IPS-15b (cell line): ENCODE data around the gene C9orf43.

Experiments used
- H3K27me3 ChIP-seq: one replicate; pipeline ENCODE4 v1.6.1; 2013; ENCODE audit warnings: low read length; ENCODE audit not compliant: control insufficient read depth, insufficient read depth
- H3K36me3 ChIP-seq: one replicate; pipeline ENCODE4 v1.6.1; 2013; ENCODE audit warnings: low read length; ENCODE audit not compliant: control insufficient read depth, insufficient read depth
- H3K4me1 ChIP-seq: one replicate; pipeline ENCODE4 v1.6.1; 2013; ENCODE audit warnings: mild to moderate bottlenecking, low read length; ENCODE audit not compliant: control insufficient read depth, insufficient read depth
- H3K4me3 ChIP-seq: one replicate; pipeline ENCODE4 v1.5.1; 2013; ENCODE audit warnings: low read depth, low read length
- H3K9ac ChIP-seq: one replicate; pipeline ENCODE4 v1.6.1; 2013; ENCODE audit warnings: low read depth, mild to moderate bottlenecking, low read length
- H3K9me3 ChIP-seq: one replicate; pipeline ENCODE4 v1.6.1; 2013; ENCODE audit warnings: mild to moderate bottlenecking, low read length; ENCODE audit not compliant: control insufficient read depth, insufficient read depth

The C9orf43 gene

DNA sequence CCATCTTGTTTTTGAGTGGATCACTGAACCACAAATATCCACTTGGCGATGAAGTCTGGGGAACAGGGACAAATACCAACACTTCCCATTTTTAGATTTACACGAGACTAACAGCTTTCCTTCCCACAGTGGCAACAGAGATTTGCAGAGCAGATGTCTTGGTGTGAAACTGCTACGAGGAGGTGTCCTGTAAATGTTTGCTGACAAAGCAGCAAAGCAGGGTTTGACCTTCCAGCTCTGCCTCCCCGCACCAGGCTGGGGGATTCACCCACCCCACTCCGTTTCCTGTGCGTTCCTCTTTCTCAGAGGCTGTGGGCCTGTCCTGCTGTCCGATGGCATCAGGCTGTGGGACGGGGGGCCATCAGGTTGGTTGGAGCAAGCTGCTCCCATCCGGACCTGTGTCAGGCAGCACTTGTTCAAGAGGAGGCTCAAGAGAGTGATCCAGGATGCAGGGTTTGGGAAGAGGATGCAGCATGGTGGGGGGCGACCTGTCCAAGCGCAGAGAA is 52.3 kb downstream of the C9orf43 start:
- Histone ChIP-seq H3K9me3 (no peaks in the 10 kb centered on the region), H3K4me1 (peaks cover 2% of the 10 kb centered on the region), H3K4me3 (peak overlapping the region; percentile 50), H3K9ac (no peak overlapping the region), H3K36me3 (no peaks in the 10 kb centered on the region), H3K27me3 (peaks cover 37% of the 10 kb centered on the region)

DNA sequence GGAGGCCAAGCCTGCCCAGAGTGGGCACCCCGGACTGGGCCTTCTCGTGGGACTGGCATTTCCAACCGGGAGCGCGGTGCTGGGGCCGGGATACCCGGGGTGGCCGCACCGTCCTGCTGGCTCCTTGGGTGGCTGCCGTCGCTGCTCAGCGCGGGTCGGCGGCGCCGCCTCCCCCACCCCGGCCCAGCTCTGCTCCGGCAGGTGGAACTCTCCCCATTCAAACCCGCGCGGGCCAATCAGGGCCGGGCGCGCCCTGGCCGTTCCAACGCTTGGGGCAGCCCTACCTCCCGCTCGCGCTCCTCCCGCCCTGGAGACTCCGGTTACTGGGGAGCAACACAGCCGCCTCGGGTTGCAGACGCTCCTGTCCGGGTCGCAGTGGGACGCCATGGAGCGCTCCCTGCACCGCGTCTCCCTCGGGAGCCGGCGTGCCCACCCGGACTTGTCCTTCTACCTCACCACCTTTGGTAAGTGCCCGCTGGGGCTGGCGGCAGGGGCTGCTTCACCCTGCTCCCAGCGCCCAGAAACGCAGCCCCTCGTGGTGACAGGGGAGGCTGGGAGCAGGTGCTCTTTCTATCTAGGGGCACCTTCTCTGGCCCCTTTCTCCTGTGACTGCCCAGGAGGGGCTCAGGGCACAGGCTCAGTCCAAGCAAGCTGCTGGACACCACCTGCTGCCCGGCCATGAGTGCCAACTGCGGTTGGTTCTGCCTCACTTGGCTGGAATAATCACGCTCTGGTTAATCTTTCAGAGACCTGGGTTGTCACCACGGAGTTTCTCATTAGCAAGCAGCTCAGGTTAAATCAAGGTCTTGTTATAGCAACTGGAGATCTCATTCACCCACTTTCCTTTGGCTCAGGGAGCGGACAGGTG is 53.1 kb downstream of the C9orf43 start, which contains the start of gene RGS3:
Gene RGS3 (plus strand): TSS at position 310 of the 868 bp plus-strand sequence. CDS start 76 bp downstream, at position 386.
- peaks cover 2% of the 10 kb centered on the region for H3K4me1 ChIP-seq
- H3K9ac ChIP-seq, result no peak within 1 kb of the TSS
- H3K36me3 ChIP-seq, result no peaks in the 10 kb centered on the region
- H3K27me3 ChIP-seq, result peaks cover 37% of the 10 kb centered on the region
- peak within 1 kb of the TSS; percentile 53 for H3K4me3 ChIP-seq
- no peaks in the 10 kb centered on the region for H3K9me3 ChIP-seq

DNA sequence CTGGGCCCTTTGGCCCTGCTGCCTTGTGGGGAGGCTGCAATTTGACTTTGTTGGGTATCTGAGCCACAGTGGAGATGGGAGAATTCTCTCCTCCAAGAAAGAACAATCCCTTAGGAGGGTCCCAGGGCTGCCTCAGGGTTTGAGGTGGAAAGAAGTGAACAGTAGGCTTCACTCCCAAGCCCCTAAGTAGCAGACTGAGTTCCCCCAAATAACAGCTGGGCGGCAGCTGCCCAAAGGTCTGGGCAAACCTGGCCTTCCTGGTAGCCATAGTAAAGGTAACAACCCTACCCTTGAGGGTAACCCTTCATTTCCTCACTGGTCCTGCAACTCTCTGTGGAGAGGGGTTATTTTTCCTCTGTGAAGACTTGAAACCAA is 53.7 kb downstream of the C9orf43 start:
- H3K27me3 ChIP-seq, result peaks cover 37% of the 10 kb centered on the region
- H3K9ac ChIP-seq, result no peak overlapping the region
- no peaks in the 10 kb centered on the region for H3K9me3 ChIP-seq
- H3K4me3 ChIP-seq, result peak overlapping the region; percentile 53
- no peaks in the 10 kb centered on the region for H3K36me3 ChIP-seq
- H3K4me1 ChIP-seq, result peaks cover 2% of the 10 kb centered on the region

DNA sequence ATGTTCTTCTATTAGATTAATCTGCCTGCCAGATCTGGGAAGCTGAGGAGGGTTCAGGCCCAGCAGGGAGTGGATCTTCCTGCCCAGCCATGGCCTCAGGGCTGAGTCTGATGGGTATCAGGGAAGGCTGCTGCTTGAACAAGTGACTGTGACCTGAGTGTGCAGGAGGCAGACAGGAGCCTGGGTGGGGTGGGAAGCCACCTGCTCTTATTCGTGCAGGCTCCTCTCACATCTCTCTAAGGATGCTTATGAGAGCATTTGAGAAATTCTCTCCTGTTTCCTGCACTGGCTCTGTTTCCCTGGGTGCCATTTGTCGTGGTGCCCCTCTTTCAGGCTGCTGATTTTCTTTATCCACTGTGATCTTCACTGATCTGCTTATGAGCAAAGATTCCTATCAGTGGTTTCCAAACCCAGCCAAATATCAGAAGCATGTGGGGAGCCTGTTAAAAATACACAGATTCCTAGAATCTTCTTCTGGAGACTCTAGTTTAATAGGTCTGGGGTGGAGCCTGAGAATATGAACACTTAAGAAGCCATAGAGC is 55.1 kb downstream of the C9orf43 start:
- no peaks in the 10 kb centered on the region for H3K36me3 ChIP-seq
- peaks cover 37% of the 10 kb centered on the region for H3K27me3 ChIP-seq
- H3K4me3 ChIP-seq, result no peak overlapping the region
- H3K4me1 ChIP-seq, result peaks cover 2% of the 10 kb centered on the region
- no peak overlapping the region for H3K9ac ChIP-seq
- H3K9me3 ChIP-seq, result no peaks in the 10 kb centered on the region

DNA sequence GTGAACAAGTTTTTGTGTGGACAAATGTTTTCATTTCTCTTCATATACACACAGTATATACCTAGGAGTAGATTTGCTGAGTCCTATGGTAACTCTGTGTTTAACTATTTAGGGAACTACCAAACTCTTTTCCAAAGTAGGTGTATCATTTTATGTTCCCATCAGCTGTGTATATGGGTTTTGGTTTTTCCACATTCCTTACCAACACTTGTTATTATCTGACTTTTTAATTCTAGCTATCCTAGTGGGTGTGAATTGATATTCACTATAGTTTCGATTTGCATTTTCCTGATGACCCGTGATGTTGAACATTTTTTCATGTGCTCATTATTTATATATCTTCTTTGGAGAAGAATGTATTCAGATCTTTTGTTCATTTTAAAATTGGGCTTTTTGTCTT is 56.6 kb downstream of the C9orf43 start:
- Histone ChIP-seq H3K4me3 (no peak overlapping the region), H3K4me1 (peaks cover 2% of the 10 kb centered on the region), H3K36me3 (no peaks in the 10 kb centered on the region)

DNA sequence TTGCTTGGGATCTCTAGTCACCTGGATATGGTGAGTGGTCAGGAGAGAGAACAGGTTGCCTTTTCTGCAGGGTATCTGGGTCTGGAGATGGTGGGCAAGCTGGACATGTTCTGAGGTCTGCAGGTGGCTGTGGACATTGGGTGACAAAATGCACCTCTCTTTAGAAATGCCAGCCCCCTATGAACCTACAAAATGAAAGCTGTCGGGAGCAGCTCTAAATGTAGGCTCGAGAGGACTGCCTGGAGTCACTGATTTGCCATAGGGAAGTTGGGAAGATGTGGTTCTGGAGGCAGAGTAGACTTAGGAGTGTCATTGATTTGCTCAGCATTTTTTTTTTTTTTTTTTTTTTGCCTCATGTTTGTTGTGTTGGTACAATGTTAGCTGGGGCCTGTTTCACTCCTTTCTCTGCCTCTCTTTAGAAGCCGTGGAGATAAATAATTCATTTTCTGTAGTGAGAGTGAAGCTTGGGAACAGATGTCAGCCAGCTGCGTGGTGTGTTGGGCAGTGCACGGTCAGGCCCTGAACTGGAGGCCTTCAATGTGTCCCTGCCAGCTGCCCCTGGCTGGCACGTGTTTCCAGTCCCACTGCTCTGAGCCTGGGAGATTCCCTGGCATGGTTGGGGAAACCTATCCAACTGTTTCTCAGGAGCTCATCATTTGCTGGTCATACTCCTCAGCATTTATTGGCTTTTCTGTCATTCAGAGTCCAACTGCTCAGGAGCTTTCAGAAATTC is 58.3 kb downstream of the C9orf43 start:
- Histone ChIP-seq H3K27me3 (peaks cover 13% of the 10 kb centered on the region), H3K36me3 (no peaks in the 10 kb centered on the region), H3K4me3 (no peak overlapping the region), H3K4me1 (no peaks in the 10 kb centered on the region), H3K9ac (no peak overlapping the region), H3K9me3 (no peaks in the 10 kb centered on the region)

More for the DNA sequence above, 56.6 kb downstream of the C9orf43 start:
- no peaks in the 10 kb centered on the region for H3K9me3 ChIP-seq
- H3K27me3 ChIP-seq, result peaks cover 27% of the 10 kb centered on the region
- H3K9ac ChIP-seq, result no peak overlapping the region

DNA sequence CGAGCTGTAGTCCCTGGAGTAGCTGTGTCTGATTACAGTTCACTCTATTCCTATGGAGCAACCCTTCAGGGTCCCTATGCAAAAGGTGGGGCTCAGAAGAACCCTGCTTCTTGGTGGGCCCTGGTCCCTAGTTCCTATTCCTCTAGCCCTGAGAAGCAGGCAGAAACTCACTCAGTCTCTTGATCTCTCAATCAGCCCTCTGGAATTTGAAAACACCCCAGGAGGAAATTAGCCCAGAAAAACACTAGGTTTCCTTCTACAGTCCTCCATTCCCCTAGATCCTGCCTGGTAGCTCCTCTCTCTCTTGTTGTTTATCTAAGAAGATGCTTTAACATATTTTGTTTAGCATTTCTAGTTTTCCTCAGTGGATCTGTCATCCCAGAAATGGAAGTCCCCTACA is 60.6 kb downstream of the C9orf43 start:
- Histone ChIP-seq H3K9me3 (no peaks in the 10 kb centered on the region), H3K9ac (no peak overlapping the region), H3K4me3 (peak overlapping the region; percentile 1), H3K27me3 (no peaks in the 10 kb centered on the region), H3K4me1 (no peaks in the 10 kb centered on the region), H3K36me3 (no peaks in the 10 kb centered on the region)

DNA sequence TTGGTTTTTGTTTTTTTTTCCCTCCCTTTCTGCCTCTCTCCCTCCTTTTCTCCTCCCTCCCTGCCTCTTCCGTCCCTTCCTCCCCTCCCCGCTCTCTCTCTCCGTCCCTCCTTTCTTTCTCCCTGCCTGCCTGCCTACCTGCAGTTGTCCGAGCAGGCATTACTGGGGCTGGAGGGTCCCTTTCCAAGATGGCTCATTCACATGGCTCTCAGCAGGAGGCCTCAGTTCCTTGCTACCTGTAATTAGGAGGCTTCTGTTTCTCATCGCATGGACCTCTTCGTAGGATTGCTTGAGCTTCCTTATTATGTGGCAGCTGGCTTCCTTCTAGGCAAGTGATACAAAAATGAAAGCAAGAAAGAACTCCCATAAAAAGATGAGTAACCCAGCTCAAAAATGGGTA is 61.0 kb downstream of the C9orf43 start:
- Histone ChIP-seq H3K9ac (no peak overlapping the region), H3K27me3 (no peaks in the 10 kb centered on the region), H3K36me3 (no peaks in the 10 kb centered on the region), H3K9me3 (no peaks in the 10 kb centered on the region), H3K4me1 (no peaks in the 10 kb centered on the region), H3K4me3 (peak overlapping the region; percentile 1)

DNA sequence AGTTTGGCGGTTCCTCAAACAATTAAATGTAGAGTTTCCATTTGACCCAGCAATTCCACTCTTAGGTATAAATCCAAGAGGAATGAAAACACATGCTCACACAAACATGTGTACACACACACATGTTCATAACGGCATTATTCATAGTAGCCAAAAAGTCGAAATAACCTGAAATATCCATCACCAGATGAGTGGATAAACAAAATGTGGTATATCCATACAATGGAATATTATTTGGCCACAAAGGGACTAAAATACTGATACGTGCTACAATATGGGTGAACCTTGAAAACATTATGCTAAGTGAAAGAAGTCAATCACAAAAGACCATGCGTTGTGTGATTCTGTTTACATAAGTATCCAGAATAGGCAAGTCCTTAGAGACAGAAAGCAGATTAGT is 61.7 kb downstream of the C9orf43 start:
- no peaks in the 10 kb centered on the region for H3K4me1 ChIP-seq
- H3K4me3 ChIP-seq, result no peak overlapping the region
- no peaks in the 10 kb centered on the region for H3K36me3 ChIP-seq
- H3K9ac ChIP-seq, result no peak overlapping the region
- H3K9me3 ChIP-seq, result no peaks in the 10 kb centered on the region
- no peaks in the 10 kb centered on the region for H3K27me3 ChIP-seq

DNA sequence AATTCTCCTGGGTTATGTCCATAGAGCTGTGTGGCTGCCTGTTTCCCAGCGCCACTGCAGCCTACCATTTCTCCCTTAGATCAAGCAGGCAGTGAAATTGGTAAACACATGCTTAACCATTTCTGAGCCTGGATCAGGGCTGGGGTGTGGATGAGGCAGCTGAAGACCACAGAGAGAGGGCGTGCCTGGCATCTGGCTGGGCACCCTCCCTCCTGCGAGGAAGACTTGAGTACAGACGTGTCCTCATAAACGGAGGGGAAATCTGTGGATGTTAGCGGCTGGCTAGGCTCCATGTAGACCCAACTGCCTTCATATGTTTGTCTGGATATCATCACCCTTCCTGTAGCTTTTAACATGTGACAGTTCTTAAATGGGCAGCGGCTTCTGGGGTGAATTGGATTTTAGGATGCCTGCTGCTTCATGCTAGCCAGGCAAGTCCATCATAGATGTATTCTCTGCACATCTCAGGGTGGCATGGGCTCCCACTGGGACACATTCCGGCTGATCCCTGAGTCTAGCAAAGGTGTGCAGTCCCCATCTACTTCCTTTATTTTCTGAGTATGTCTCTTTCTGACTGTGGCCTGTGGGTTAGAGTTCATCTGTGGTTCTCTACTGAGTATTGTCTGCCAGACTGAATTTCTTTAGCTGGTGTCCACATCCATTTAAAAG is 63.9 kb downstream of the C9orf43 start:
- Histone ChIP-seq H3K4me1 (no peaks in the 10 kb centered on the region), H3K9me3 (no peaks in the 10 kb centered on the region), H3K27me3 (no peaks in the 10 kb centered on the region), H3K4me3 (no peak overlapping the region), H3K9ac (no peak overlapping the region), H3K36me3 (no peaks in the 10 kb centered on the region)

DNA sequence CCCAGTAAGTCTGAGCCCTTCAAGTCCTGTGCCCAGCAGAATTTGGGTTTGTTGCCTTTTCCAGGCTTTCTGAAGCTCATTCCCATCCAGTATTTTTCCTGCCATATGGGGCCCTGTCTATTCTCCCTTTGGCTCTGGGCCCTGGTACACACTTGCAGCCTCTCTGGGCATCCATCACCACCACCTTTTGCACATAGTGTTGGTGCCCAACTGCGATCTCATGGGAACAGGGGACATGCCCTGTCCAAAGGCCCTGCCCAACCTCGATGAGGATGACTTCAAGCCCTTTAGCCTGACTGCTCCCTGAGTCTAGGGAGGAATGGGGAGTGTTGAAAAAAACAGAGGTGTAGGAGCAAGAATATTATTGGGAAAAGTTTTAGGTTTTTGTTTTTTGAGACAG is 64.5 kb downstream of the C9orf43 start:
- H3K4me1 ChIP-seq, result no peaks in the 10 kb centered on the region
- H3K36me3 ChIP-seq, result no peaks in the 10 kb centered on the region
- H3K27me3 ChIP-seq, result no peaks in the 10 kb centered on the region
- no peaks in the 10 kb centered on the region for H3K9me3 ChIP-seq
- H3K4me3 ChIP-seq, result no peak overlapping the region
- H3K9ac ChIP-seq, result no peak overlapping the region
